PFSK-1 (cell line): ENCODE data around the gene RPTOR.

ENCODE experiments used
- POLR2AphosphoS5 ChIP-seq: IDR thresholded peaks from 2 replicates; pipeline ENCODE4 v1.6.1; 2012; ENCODE audit warnings: low read depth, mild to moderate bottlenecking, control low read depth, low read length, moderate library complexity
- REST ChIP-seq, 2 experiments: IDR thresholded peaks; 2 replicates each; pipeline versions ENCODE4 v1.6.1 to v1.8.0; 2011 to 2012; ENCODE audit warnings: low read depth in 2 of 2, low read length in 2 of 2, control low read depth in 1 of 2, inconsistent platforms in 1 of 2, mild to moderate bottlenecking in 1 of 2, moderate library complexity in 1 of 2; ENCODE audit not compliant: insufficient read depth in 1 of 2
- SIN3A ChIP-seq: IDR thresholded peaks from 2 replicates; pipeline ENCODE4 v1.6.1; 2012; ENCODE audit warnings: mild to moderate bottlenecking, low read length, moderate library complexity, borderline replicate concordance; ENCODE audit not compliant: insufficient read depth
- TAF1 ChIP-seq: IDR thresholded peaks from 2 replicates; pipeline ENCODE4 v1.6.1; 2012; ENCODE audit warnings: low read length, control low read depth, borderline replicate concordance; ENCODE audit not compliant: insufficient read depth

- no peak for TF ChIP-seq TAF1
- no peak for TF ChIP-seq POLR2AphosphoS5
- no peak for TF ChIP-seq REST (IDR thresholded peaks at IDR 0.05; ENCODE audit: insufficient read depth in 1 of 2, low read depth in 2 of 2, low read length in 2 of 2)
- TF ChIP-seq SIN3A = no peak
Observed at GRCh38 chr17:80640366-80641084, 95.9 kb downstream of the RPTOR start.
